HepG2 (cell line): Measurements from ENCODE around the gene FITM1.

Experiments used
- FOXK2 ChIP-seq: fragments of 450-650 bp; IDR thresholded peaks from 2 replicates; pipeline ENCODE4 v1.6.1; 2016
- MED1 ChIP-seq: sonication (generic); formaldehyde crosslinking; IDR thresholded peaks from 2 replicates; pipeline ENCODE4 v1.4.0; 2020; ENCODE audit warnings: missing genetic modification reagents
- MIER3 ChIP-seq: IDR thresholded peaks from 2 replicates; pipeline ENCODE4 v1.6.1; 2016; ENCODE audit warnings: missing compliant biosample characterization, borderline replicate concordance
- TF ChIP-seq, protein P1 (sequence below), 2 experiments: IDR thresholded peaks; 2 replicates each; pipeline ENCODE4 v1.6.1; 2011 to 2012; ENCODE audit warnings: low read length in 2 of 2, borderline replicate concordance in 1 of 2, low read depth in 1 of 2, mild to moderate bottlenecking in 1 of 2, moderate library complexity in 1 of 2

- TF ChIP-seq FOXK2 (no peak), MED1 (CRISPR knock-in tag) (no peak), MIER3 (no peak)
- TF ChIP-seq, protein P1, sequence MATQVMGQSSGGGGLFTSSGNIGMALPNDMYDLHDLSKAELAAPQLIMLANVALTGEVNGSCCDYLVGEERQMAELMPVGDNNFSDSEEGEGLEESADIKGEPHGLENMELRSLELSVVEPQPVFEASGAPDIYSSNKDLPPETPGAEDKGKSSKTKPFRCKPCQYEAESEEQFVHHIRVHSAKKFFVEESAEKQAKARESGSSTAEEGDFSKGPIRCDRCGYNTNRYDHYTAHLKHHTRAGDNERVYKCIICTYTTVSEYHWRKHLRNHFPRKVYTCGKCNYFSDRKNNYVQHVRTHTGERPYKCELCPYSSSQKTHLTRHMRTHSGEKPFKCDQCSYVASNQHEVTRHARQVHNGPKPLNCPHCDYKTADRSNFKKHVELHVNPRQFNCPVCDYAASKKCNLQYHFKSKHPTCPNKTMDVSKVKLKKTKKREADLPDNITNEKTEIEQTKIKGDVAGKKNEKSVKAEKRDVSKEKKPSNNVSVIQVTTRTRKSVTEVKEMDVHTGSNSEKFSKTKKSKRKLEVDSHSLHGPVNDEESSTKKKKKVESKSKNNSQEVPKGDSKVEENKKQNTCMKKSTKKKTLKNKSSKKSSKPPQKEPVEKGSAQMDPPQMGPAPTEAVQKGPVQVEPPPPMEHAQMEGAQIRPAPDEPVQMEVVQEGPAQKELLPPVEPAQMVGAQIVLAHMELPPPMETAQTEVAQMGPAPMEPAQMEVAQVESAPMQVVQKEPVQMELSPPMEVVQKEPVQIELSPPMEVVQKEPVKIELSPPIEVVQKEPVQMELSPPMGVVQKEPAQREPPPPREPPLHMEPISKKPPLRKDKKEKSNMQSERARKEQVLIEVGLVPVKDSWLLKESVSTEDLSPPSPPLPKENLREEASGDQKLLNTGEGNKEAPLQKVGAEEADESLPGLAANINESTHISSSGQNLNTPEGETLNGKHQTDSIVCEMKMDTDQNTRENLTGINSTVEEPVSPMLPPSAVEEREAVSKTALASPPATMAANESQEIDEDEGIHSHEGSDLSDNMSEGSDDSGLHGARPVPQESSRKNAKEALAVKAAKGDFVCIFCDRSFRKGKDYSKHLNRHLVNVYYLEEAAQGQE (IDR thresholded peaks at IDR 0.05; ENCODE audit: borderline replicate concordance in 1 of 2, low read depth in 1 of 2, low read length in 2 of 2), result no peak
These were observed 2.5 kb downstream of the FITM1 start for GRCh38 chr14:24132976-24133375.
